ENCODE measurements around the gene DLX4.

Gene DLX4

GRCh38 chr17:49969795-49970389 is 902 bp downstream of the DLX4 start:
- no peak for DNase-seq

DNA sequence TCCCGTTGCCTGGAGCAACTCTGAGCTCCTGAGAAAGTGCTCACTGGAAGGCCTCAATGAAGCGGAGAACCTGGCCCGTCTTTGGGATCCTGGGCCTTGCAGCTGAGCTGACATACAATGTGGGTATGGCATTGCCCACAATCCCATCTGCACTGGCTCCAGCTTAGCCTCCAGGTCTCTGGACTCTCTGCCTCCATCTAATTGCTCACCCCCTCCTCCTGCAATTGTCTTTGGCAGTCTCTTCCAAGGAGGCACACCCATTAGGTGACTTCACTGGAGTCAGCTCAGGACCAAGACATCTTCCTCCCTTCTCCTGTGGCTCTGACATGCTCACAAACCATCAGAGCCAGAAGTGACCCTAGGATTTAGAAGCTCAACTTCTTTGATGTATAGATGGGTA is 1.5 kb downstream of the DLX4 start:
- DNase-seq, result no peak

DNA sequence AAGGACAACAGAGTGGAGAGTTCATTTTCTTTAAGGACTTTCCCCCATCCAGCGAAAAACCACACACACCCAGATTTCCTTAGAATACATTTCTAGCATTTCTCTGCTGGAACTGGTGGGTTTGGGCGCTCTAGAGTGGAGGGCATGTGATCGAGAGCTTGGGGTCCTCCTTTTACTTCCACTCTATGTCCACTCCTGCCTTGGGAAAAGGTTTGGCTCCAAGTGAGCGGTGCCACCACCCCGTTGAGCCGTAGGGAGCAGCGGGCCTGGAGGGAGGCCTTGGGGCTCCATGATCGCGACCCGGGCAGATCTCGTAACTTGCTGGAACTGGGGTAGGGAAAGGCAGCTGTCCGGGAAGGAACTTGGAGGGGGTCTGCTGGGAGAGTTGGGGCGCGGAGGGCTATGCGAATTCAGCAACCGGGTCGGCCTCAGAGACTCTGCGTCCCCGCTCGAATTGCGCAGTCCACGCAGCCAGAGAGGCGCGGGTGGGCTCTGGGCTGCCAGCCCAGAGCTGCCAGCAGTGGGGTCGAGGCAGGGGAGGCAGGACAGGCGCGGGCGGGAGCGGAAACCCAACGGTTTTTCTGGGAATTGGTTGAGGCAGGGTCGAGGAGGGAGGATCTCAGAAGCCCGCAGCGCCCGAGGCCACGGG is 2.3 kb downstream of the DLX4 start:
- DNase-seq, result no peak

DNA sequence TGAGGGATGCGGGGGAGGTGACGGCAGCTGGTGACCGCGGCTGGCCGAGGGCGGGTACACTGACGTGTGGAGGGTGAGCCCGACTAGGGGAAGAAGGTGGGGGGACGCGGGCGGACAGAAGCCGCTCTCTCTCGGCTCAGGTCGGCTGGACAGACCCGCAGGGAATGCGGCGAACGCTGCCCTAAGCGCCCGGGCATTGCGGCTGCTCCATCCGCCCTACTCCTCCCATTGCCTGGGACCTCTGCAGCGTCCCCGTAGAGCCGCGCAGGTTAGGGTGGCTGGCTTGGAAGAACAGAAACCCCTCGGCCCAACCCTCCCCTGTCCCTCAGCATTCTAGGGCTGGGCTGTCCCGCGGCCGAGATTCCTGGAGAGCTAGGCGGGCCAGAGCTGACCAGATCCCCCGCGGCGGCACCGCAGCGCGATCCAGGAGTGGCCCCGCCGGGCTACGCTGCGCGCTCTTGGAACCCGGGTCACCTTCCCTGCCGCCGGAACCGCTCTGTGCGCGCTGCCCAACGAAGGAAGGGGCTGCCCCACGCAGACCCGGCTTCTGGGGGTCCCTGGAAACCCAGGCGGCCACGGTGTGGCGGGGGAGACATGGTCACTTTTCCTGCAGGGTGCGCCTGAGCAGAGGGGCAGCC is 3.0 kb downstream of the DLX4 start:
- no peak for DNase-seq

DNA sequence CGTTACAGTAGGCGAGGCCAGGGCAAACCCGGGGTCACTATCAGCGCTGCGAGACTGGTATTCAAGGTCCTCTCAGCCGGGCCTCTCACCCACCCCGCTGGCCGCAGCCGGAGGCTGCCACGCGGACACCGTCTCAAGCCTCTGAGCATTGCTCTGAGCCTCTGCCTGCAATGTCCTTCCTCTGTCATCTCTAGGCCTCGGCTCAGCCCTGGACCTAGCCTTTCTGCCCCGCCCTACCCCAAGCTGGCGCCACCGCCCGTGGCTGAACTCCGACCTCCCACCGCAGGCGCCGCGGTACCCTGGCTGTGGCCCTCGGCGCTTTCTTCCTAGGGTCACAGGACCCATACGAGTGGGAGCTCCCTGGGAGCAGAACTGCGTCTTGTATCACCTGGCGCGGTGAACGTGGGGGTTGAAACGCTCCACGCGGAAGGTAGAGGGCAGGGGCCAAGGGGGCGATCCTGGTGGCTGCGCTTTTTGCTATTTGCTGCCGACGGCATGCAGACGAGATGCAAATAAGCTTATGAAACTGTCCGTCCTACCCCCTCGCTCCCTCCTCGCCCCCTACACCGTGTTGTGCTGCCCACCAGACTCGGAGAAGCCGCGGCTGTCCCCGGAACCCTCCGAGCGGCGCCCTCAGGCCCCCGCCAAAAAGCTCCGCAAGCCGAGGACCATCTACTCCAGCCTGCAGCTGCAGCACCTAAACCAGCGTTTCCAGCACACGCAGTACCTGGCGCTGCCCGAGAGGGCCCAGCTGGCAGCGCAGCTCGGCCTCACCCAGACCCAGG is 3.7 kb downstream of the DLX4 start:
- DNase-seq, result no peak

- no peak for DNase-seq
These were observed 4.3 kb downstream of the DLX4 start for GRCh38 chr17:49973271-49973615.

- no peak for DNase-seq
These were observed 6.5 kb downstream of the DLX4 start for GRCh38 chr17:49975531-49975930.

GRCh38 chr17:49976163-49976827 is 7.3 kb downstream of the DLX4 start:
- DNase-seq, result no peak

GRCh38 chr17:49976828-49977202 is 7.8 kb downstream of the DLX4 start:
- no peak for DNase-seq

GRCh38 chr17:49977463-49978389 is 8.7 kb downstream of the DLX4 start:
- no peak for DNase-seq

- no peak for DNase-seq
These were observed 9.5 kb downstream of the DLX4 start for GRCh38 chr17:49978501-49978900.

- no peak for DNase-seq
These were observed 10.9 kb downstream of the DLX4 start for GRCh38 chr17:49979748-49980479.

GRCh38 chr17:49980703-49981197 is 11.8 kb downstream of the DLX4 start:
- no peak for DNase-seq

GRCh38 chr17:49984283-49984682 is 15.3 kb downstream of the DLX4 start:
- no peak for DNase-seq

- no peak for DNase-seq
These were observed 15.8 kb downstream of the DLX4 start for GRCh38 chr17:49984776-49985175.

DNA sequence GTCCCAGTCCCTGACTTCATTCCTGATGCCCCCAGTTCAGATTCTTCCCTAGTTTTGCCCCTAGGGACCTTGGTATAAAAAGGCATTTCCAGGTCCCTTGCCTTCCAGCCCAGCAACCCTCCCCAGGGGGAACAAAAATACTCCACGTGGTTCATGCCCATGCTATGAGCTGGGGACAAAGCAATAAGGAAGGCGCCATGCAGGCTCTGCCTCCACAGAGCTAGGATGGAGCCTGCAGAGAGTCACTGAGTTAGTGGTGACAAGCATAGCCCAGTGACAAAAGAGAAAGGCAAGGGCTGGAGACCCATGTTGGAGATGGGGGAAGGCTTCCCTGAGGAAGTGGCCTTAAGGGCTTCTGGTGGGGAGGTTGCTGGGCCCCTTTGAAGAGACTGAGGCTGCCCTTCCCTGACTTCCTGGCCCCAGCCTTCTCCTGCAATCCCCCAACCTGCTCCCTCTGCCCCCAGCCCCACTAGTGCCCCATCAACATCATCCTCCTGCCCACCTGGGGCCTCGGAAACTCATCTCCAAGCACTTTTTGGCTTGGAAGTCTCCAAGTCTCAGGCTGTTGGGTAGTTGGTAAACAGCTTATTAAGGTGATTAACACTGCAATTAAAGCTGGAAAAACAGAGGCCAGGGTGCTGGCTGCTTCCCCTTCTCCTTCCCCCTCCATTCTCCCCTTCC is 16.5 kb downstream of the DLX4 start:
- no peak for DNase-seq

DNA sequence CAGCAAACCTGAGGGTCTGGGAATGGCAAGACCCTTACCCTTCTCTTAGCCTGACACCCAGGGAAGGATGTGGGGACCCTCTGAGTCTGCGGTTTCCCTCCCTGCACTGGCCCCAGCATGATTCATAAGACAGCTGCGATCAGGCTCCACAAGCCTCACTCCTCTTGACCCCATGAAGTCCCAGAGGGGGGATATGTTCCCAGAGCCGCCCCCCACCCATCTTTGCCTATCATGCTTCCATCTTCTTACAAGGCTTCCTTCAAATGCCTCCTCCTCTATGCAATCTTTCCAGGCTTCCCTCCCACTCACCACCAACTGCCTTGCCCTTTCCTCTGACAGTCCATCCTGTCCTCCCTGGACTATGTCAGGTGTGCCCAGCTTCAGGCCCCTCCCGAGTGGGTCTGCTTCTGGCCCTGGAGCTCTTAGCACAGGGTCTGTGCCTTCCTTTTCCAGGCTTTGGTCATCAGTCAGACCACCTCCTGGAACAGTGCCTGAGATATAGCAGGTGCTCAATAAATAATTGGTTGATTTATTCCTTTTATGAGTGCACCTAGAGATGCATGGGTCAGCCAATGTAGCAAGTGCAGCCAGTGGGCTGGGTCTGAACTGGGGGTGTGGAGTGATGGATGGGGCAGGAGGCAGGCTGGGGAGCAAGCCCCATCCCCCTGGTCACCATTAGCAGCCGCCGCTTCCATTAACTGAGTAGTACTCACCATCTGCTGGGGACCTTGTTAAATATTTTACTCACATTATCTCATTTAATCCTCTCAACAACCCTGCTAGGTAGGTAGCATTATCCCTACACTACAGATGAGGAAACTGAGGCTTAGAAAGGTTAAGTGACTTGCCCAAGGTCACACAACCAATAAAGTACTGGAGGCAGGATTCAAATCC is 17.7 kb downstream of the DLX4 start:
- DNase-seq, result no peak

DNA sequence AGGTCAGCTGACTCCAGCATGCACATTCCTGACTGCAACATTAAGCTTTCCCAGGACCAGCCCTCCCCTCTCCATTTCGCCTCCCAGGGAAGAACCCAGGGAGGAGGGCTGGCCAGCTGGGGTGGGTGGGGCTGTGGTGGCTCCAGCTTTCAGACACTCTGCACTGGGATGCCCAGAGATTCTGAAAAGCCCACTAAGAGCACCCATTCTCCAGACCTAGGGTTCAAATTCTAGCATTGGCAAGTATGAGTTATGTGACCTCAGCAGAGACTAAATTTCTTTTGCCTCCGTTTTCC is 18.2 kb downstream of the DLX4 start:
- DNase-seq, result no peak

DNA sequence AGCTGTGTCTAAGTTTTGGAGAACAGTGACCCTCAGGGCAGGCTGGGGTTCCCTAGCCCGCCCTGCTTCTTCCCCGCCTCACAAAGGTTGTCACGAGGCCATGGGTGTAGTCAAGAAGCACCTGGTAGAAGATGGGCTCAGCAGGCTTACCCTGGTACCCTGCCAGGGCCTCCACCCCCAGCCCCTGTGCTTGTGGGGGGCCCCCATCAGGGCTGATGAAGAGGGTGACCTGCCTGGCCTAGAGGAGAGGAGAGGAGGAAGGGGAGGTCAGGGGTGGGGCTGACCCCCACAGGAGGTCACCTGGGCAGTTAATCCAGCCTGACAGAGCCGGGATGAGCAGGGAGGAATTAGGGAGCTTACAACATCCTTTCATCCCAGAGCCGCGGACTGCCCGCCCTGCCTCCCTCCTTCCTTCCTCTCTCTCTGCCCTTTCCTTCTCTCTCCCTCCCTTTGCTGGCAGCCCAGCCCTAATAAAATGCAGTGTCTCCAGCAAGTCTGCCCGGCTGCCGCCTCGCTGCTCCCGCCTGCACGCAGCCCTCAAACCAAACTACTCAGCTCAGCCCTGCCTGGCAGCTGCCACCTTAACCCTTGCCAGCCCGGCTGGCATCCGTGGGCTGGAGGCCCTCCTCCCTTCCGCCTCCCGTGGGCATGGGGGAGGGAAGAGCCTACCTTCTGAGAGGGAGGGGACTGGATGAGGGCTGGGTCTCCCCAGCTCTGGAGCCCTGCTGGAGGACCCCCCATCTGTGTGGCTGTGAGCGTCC is 18.9 kb downstream of the DLX4 start:
- DNase-seq, result no peak
